IMR-90 (cell line): ENCODE measurements around the gene CAPN3.

Experiments used
- CTCF ChIP-seq: conservative IDR thresholded peaks from 2 replicates; pipeline ENCODE4 v1.5.1; 2012; ENCODE audit warnings: mild to moderate bottlenecking, low read depth, low read length, improper control_type of control experiment
- MAZ ChIP-seq: IDR thresholded peaks from 2 replicates; pipeline ENCODE4 v1.6.1; 2012; ENCODE audit warnings: low read depth, mild to moderate bottlenecking, low read length, improper control_type of control experiment, moderate library complexity, borderline replicate concordance
- MXI1 ChIP-seq: IDR thresholded peaks from 2 replicates; pipeline ENCODE4 v1.6.1; 2012; ENCODE audit warnings: low read depth, mild to moderate bottlenecking, low read length, moderate library complexity, borderline replicate concordance
- POLR2A ChIP-seq: IDR thresholded peaks from 2 replicates; pipeline ENCODE4 v1.6.1; 2012; ENCODE audit warnings: mild to moderate bottlenecking, low read depth, low read length
- RAD21 ChIP-seq: IDR thresholded peaks from 2 replicates; pipeline ENCODE4 v1.6.1; 2012; ENCODE audit warnings: low read length, improper control_type of control experiment
- RCOR1 ChIP-seq: IDR thresholded peaks from 2 replicates; pipeline ENCODE4 v1.6.1; 2012; ENCODE audit warnings: mild to moderate bottlenecking, low read length, improper control_type of control experiment; ENCODE audit not compliant: insufficient replicate concordance

GRCh38 chr15:42445551-42445950 lies 86.2 kb downstream of the CAPN3 start:
- TF ChIP-seq CTCF, result no peak
- no peak for TF ChIP-seq POLR2A
- no peak for TF ChIP-seq RAD21
- no peak for TF ChIP-seq RCOR1
- TF ChIP-seq MAZ, result no peak
- no peak for TF ChIP-seq MXI1
